ENCODE data around the gene ARHGAP22. TPM values are rescaled to one million over a fixed set of nuclear protein-coding genes. Genes with fewer than 3 reads are reported as not detected.

The ARHGAP22 gene
- total and polyA plus RNA-seq, 2 donors (not counting 1 experiment from before 2014, with no cell fraction given): 10.4 to 75.5 TPM

DNA sequence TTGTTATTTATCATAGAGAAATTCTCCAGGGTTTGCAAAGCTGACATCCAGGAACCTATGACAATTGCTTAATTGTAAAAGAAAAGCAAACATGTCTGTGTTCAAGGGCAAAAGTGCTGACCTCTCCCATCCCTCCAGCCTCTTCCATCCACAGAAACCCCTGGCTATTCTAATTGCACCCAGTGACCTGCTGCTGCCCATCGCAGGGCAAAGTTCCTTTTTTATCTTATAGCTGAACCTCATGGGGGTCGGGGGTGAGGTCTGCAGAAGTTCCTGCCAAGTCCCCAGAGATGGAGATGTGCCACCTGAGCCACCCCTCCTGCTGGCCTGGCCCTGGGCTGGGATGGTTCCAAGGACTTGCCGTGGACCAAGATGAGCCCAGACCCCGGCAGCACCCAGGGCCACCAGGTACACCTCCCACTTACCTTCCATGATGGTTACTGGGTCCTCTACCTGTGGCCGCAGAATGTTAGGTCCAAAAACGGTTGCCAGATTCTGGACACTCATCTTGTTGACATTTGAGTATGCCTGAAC, 151.9 kb downstream of the ARHGAP22 start:
- Histone ChIP-seq H3K36me3 (ENCODE audit: control insufficient read depth, insufficient read depth, low read length) (peaks cover 12% of the 10 kb centered on the region), H3K4me1 (ENCODE audit: control insufficient read depth, extremely low read depth, insufficient read depth, low read length) (peaks cover 11% of the 10 kb centered on the region), H4K20me1 (ENCODE audit: control insufficient read depth, extremely low read depth, insufficient read depth, low read length) (no peaks in the 10 kb centered on the region), H3K79me2 (ENCODE audit: control insufficient read depth, insufficient read depth, low read length) (peaks cover 8% of the 10 kb centered on the region), H3K9me3 (ENCODE audit: control insufficient read depth, insufficient read depth, low read depth, low read length) (no peaks in the 10 kb centered on the region), H3K27ac (ENCODE audit: insufficient read depth, low read length) (no peak overlapping the region), H3K27me3 (ENCODE audit: control insufficient read depth, insufficient read depth, low read length) (no peaks in the 10 kb centered on the region), H3K4me2 (ENCODE audit: extremely low read depth, insufficient read depth, low read length) (no peak overlapping the region), H3K9ac (ENCODE audit: insufficient read depth, low read length) (no peak overlapping the region), H3K4me3 (replicated peaks in 1 of 4; ENCODE audit: control extremely low read depth in 1 of 4, insufficient read depth in 1 of 4, low read depth in 3 of 4, low read length in 4 of 4) (no peak overlapping the region), H2AFZ (ENCODE audit: low read length) (no peak overlapping the region)
- TF ChIP-seq, protein P1, sequence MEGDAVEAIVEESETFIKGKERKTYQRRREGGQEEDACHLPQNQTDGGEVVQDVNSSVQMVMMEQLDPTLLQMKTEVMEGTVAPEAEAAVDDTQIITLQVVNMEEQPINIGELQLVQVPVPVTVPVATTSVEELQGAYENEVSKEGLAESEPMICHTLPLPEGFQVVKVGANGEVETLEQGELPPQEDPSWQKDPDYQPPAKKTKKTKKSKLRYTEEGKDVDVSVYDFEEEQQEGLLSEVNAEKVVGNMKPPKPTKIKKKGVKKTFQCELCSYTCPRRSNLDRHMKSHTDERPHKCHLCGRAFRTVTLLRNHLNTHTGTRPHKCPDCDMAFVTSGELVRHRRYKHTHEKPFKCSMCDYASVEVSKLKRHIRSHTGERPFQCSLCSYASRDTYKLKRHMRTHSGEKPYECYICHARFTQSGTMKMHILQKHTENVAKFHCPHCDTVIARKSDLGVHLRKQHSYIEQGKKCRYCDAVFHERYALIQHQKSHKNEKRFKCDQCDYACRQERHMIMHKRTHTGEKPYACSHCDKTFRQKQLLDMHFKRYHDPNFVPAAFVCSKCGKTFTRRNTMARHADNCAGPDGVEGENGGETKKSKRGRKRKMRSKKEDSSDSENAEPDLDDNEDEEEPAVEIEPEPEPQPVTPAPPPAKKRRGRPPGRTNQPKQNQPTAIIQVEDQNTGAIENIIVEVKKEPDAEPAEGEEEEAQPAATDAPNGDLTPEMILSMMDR (conservative IDR thresholded peaks at IDR 0.05 in 1 of 2, IDR thresholded peaks at IDR 0.05 in 1 of 2; ENCODE audit: low read depth in 1 of 2, low read length in 2 of 2): no peak
- no peak for TF ChIP-seq EZH2 (IDR thresholded peaks at IDR 0.05; ENCODE audit: low read length, missing control alignments)
- no peak for DNase-seq (ENCODE audit: low read depth in 2 of 2)

DNA sequence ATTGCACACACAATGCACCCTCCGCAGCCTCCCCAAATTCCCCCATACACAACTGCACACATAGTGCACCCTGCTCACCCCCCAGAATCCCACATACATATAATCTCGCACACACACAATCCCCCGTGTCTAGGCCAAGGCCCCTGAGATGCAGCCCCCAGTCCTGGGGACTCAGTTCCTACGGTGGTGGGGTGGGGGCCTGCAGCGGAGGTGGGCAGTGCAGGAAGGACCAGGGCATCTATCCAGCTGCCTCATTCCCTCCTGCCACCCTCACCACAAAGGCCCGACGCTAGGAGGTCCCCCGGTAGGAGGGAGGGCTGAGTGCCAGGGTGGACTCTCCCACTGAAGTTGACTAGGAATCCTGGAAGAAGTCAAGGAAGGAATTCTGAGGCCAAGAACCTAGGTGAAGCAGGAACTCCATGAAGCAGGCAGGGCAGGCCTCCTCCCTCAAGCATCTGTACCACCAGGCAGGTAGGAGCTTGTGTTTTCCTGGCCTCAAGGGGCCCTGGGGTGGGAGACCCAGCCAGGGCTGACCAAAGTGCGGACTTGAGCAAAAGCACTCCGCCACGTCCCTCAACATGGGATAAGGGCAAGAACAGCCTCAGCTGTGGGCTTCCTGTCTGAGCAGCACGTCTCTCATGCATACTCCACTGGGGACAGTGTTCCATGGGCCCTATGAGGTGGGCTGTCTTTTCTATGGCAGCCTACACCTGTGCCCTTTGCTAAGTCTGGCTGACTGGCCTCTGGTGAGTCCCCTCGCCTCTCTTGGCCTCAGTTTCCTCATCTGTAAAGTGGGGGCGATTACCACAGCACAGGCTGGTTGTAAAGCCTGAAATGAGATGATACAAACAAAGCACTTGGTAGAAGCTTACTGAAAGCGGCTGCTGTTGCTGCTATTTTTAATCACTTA, 152.6 kb downstream of the ARHGAP22 start:
- no peak overlapping the region for H3K4me2 ChIP-seq (ENCODE audit: extremely low read depth, insufficient read depth, low read length)
- H2AFZ ChIP-seq (ENCODE audit: low read length): no peak overlapping the region
- TF ChIP-seq, protein P1 (conservative IDR thresholded peaks at IDR 0.05 in 1 of 2, IDR thresholded peaks at IDR 0.05 in 1 of 2; ENCODE audit: low read depth in 1 of 2, low read length in 2 of 2): no peak
- TF ChIP-seq EZH2 (IDR thresholded peaks at IDR 0.05; ENCODE audit: low read length, missing control alignments): no peak
- H3K36me3 ChIP-seq (ENCODE audit: control insufficient read depth, insufficient read depth, low read length): peaks cover 14% of the 10 kb centered on the region
- H3K4me1 ChIP-seq (ENCODE audit: control insufficient read depth, extremely low read depth, insufficient read depth, low read length): peaks cover 11% of the 10 kb centered on the region
- no peak overlapping the region for H3K4me3 ChIP-seq (replicated peaks in 1 of 4; ENCODE audit: control extremely low read depth in 1 of 4, insufficient read depth in 1 of 4, low read depth in 3 of 4, low read length in 4 of 4)
- no peaks in the 10 kb centered on the region for H4K20me1 ChIP-seq (ENCODE audit: control insufficient read depth, extremely low read depth, insufficient read depth, low read length)
- no peaks in the 10 kb centered on the region for H3K27me3 ChIP-seq (ENCODE audit: control insufficient read depth, insufficient read depth, low read length)
- no peak overlapping the region for H3K27ac ChIP-seq (ENCODE audit: insufficient read depth, low read length)
- H3K79me2 ChIP-seq (ENCODE audit: control insufficient read depth, insufficient read depth, low read length): peaks cover 6% of the 10 kb centered on the region
- H3K9me3 ChIP-seq (ENCODE audit: control insufficient read depth, insufficient read depth, low read depth, low read length): no peaks in the 10 kb centered on the region
- no peak for DNase-seq (ENCODE audit: low read depth in 2 of 2)
- H3K9ac ChIP-seq (ENCODE audit: insufficient read depth, low read length): no peak overlapping the region

DNA sequence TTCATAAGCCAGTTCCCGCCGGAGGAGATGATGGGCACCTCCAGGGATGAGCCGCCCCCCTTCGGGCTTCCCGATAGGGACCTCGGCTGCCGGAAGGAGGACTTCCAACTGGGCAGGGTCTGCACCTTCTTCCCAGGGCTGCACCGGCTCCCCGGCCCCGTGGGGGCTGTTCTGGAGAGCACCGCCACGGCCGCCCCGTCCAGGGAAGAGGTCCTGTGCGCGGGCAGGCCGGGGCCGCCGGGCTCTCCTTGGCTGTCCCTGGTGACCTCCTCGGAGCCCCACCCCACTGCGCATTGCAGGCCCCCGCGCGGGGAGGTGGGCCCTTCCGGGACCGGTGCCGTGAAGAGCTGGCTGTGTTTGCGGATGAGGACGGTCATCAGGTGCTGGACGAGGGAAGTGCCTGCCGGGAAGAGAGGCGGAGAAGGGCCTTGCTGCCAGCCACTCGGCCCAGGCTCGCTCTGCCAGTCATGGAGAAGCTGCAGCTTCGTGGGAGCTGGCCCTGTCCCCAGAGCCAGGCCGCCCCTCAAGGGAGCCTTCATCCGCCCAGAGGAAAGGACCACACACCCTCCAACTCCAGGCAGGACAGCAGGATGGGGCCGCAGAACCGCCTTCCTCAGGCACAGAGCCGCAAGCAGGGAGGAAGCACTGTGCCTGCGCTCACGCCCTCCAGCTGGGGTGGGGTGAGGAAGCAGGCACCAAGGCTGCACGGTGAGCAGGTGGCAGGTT, 154.0 kb downstream of the ARHGAP22 start:
- Histone ChIP-seq H3K79me2 (ENCODE audit: control insufficient read depth, insufficient read depth, low read length) (peaks cover 6% of the 10 kb centered on the region), H3K9ac (ENCODE audit: insufficient read depth, low read length) (no peak overlapping the region), H3K4me2 (ENCODE audit: extremely low read depth, insufficient read depth, low read length) (no peak overlapping the region), H3K9me3 (ENCODE audit: control insufficient read depth, insufficient read depth, low read depth, low read length) (no peaks in the 10 kb centered on the region), H3K27ac (ENCODE audit: insufficient read depth, low read length) (no peak overlapping the region), H3K4me1 (ENCODE audit: control insufficient read depth, extremely low read depth, insufficient read depth, low read length) (peaks cover 5% of the 10 kb centered on the region), H4K20me1 (ENCODE audit: control insufficient read depth, extremely low read depth, insufficient read depth, low read length) (no peaks in the 10 kb centered on the region), H3K27me3 (ENCODE audit: control insufficient read depth, insufficient read depth, low read length) (no peaks in the 10 kb centered on the region), H2AFZ (ENCODE audit: low read length) (no peak overlapping the region), H3K4me3 (replicated peaks in 1 of 4; ENCODE audit: control extremely low read depth in 1 of 4, insufficient read depth in 1 of 4, low read depth in 3 of 4, low read length in 4 of 4) (no peak overlapping the region), H3K36me3 (ENCODE audit: control insufficient read depth, insufficient read depth, low read length) (peaks cover 14% of the 10 kb centered on the region)
- no peak for DNase-seq (ENCODE audit: low read depth in 2 of 2)
- TF ChIP-seq, protein P1 (conservative IDR thresholded peaks at IDR 0.05 in 1 of 2, IDR thresholded peaks at IDR 0.05 in 1 of 2; ENCODE audit: low read depth in 1 of 2, low read length in 2 of 2): no peak
